NT2/D1 (cell line): ENCODE data around the gene MIA2.
A peak's percentile ranks its signal among the peaks of the same experiment; 100 is the strongest.

Experiments
- DNase-seq: peaks from one replicate; pipeline ENCODE4 v3.0.0-alpha.2; 2011; ENCODE audit warnings: low read depth, low spot score
- H3K27me3 ChIP-seq: 2 replicates; pipeline ENCODE4 v1.6.0; 2011; ENCODE audit warnings: mild to moderate bottlenecking; ENCODE audit not compliant: insufficient read length, insufficient read depth
- H3K36me3 ChIP-seq: 2 replicates; pipeline ENCODE4 v1.6.1; 2011; ENCODE audit warnings: mild to moderate bottlenecking, low read length, mixed read lengths; ENCODE audit not compliant: insufficient read depth, insufficient read length
- H3K4me1 ChIP-seq: 2 replicates; pipeline ENCODE4 v1.5.1; 2011; ENCODE audit not compliant: insufficient read depth, insufficient read length
- H3K4me3 ChIP-seq: 2 replicates; pipeline ENCODE4 v1.5.1; 2011; ENCODE audit warnings: low read depth; ENCODE audit not compliant: insufficient read length
- H3K9ac ChIP-seq: 2 replicates; pipeline ENCODE4 v1.6.0; 2011; ENCODE audit warnings: low read depth; ENCODE audit not compliant: insufficient read length
- H3K9me3 ChIP-seq: 2 replicates; pipeline ENCODE4 v1.5.1; 2011; ENCODE audit warnings: mild to moderate bottlenecking, low read length; ENCODE audit not compliant: insufficient read depth
- SUZ12 ChIP-seq: IDR thresholded peaks from 2 replicates; pipeline ENCODE4 v1.6.1; 2011; ENCODE audit not compliant: insufficient read length, insufficient read depth; ENCODE audit errors: extremely low read depth
- YY1 ChIP-seq: IDR thresholded peaks from 2 replicates; pipeline ENCODE4 v1.6.1; 2011; ENCODE audit not compliant: insufficient read length, insufficient read depth
- ZNF274 ChIP-seq: IDR thresholded peaks from 2 replicates; pipeline ENCODE4 v1.6.1; 2011; ENCODE audit warnings: mild to moderate bottlenecking, low read depth, low read length

MIA2 gene

GRCh38 chr14:39365354-39365753 is 131.6 kb downstream of the MIA2 start:
- DNase-seq: no peak
- Histone ChIP-seq H3K9ac (no peak overlapping the region), H3K4me1 (peaks cover 2% of the 10 kb centered on the region), H3K27me3 (no peaks in the 10 kb centered on the region), H3K9me3 (peaks cover 10% of the 10 kb centered on the region; the same call in 1 of the 2 replicates), H3K36me3 (peaks cover 3% of the 10 kb centered on the region), H3K4me3 (no peak overlapping the region)
- TF ChIP-seq SUZ12: no peak
- TF ChIP-seq ZNF274: no peak
- TF ChIP-seq YY1: no peak

DNA sequence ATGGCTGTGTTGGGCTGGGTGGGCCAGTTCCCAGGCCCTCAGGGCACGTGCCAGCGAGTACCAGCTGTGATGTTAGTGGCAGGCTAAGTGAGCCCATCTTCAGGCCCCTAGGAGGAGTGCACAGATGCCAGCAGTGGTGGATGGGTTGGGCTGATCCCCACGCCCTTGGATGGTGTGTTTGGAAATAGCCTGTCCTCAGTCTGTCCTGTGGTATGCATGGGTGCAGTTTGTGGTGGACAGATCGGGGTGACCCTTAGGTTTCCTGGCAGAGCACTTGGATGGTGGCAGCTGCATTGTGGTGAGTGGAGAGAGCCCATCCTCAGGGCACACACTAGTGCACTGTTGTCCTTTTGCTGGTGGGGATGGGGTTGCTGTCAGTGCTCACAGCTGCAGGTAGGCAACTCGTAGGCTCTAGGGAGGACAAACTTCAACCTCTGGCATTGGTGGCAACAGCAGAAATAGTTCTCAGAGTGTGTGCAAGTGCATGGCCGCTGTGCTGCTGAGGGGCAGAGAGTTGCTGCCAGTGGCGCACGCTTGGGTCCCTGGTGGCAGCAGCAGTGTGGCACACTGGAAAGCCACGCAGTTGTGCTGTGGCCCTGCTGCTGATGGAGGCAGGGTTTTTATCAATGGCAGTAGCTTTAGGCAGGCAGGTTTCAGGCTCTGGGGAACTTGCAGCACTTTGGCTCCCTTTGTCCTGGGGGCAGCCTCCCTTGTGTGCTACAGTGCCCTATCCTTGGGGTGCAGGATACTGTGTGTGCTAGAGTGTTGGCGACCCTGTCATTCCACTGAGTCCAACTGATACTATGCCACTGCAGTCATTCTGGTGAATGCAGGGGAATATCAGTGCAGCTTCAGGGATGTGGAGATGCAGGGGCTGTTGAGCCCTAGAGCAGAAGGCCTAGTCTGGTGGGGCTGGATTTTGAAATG is 133.0 kb downstream of the MIA2 start:
- peaks cover 2% of the 10 kb centered on the region for H3K4me1 ChIP-seq
- TF ChIP-seq YY1: no peak
- no peak for TF ChIP-seq ZNF274
- TF ChIP-seq SUZ12: no peak
- H3K36me3 ChIP-seq: peaks cover 4% of the 10 kb centered on the region
- no peak overlapping the region for H3K4me3 ChIP-seq
- no peak for DNase-seq
- no peak overlapping the region for H3K9ac ChIP-seq
- peaks cover 10% of the 10 kb centered on the region; the same call in 1 of the 2 replicates for H3K9me3 ChIP-seq
- H3K27me3 ChIP-seq: no peaks in the 10 kb centered on the region

- DNase-seq: no peak
- no peaks in the 10 kb centered on the region for H3K27me3 ChIP-seq
- peaks cover 10% of the 10 kb centered on the region; the same call in 1 of the 2 replicates for H3K9me3 ChIP-seq
- H3K4me1 ChIP-seq: peaks cover 2% of the 10 kb centered on the region
- H3K36me3 ChIP-seq: peaks cover 4% of the 10 kb centered on the region
- H3K9ac ChIP-seq: no peak overlapping the region
- no peak overlapping the region for H3K4me3 ChIP-seq
- TF ChIP-seq YY1 (no peak), SUZ12 (no peak), ZNF274 (no peak)
These were observed 133.7 kb downstream of the MIA2 start for GRCh38 chr14:39367387-39367751.

GRCh38 chr14:39368261-39368959 is 134.7 kb downstream of the MIA2 start:
- H3K4me3 ChIP-seq: no peak overlapping the region
- peaks cover 4% of the 10 kb centered on the region for H3K36me3 ChIP-seq
- H3K27me3 ChIP-seq: no peaks in the 10 kb centered on the region
- peaks cover 2% of the 10 kb centered on the region for H3K4me1 ChIP-seq
- H3K9ac ChIP-seq: no peak overlapping the region
- peaks cover 10% of the 10 kb centered on the region; the same call in 1 of the 2 replicates for H3K9me3 ChIP-seq
- TF ChIP-seq SUZ12 (no peak), YY1 (no peak), ZNF274 (no peak)
- peak; percentile 69 for DNase-seq

DNA sequence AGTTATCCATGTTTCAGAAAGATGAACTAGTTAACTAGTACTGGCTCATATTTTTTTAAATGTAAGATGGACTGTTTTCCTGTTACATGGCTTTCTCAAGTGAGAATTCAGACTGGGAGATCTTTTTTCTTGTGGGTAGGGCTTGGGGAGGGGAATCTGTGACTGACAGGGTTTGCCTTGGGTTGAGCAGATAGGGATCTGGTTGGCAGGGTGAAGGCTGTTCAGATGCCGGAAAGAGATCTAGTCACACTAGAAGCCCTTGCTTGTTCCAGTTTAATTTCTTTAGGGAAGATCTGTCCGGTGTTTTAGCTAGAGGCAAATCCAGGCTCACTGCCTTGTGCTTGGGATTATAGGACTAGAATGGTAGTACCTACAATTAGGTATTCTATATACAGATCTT is 135.3 kb downstream of the MIA2 start:
- peaks cover 9% of the 10 kb centered on the region; the same call in 1 of the 2 replicates for H3K9me3 ChIP-seq
- H3K36me3 ChIP-seq: peaks cover 4% of the 10 kb centered on the region
- TF ChIP-seq YY1 (no peak), SUZ12 (no peak), ZNF274 (no peak)
- H3K4me1 ChIP-seq: peaks cover 2% of the 10 kb centered on the region
- no peak overlapping the region for H3K4me3 ChIP-seq
- H3K27me3 ChIP-seq: no peaks in the 10 kb centered on the region
- H3K9ac ChIP-seq: no peak overlapping the region
- DNase-seq: no peak

DNA sequence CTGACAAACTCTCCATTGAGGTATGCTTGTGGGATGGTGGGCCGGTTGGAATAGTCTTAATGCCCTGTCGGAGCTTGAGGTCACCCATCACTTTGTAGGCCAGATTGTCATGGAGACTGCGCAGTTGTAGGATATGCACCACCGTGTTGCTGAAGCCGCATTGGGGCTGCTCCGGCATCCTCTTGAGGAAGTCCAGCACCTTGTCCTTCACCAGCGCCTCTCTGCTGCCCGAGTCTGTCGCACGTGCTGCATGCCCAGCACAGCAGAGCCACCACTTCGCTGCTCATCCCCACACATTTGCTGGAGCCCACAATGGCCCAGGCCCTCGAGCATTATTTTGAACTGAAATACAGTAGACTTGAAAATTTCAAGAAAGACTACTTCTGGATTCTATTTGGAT is 136.7 kb downstream of the MIA2 start:
- Histone ChIP-seq H3K4me3 (no peak overlapping the region), H3K9me3 (no peaks in the 10 kb centered on the region), H3K4me1 (peaks cover 2% of the 10 kb centered on the region), H3K27me3 (no peaks in the 10 kb centered on the region), H3K36me3 (peaks cover 4% of the 10 kb centered on the region), H3K9ac (no peak overlapping the region)
- TF ChIP-seq YY1 (no peak), SUZ12 (no peak)
- DNase-seq: no peak

GRCh38 chr14:39372656-39373055 is 138.9 kb downstream of the MIA2 start:
- Histone ChIP-seq H3K9me3 (no peaks in the 10 kb centered on the region), H3K4me3 (no peak overlapping the region), H3K36me3 (peaks cover 4% of the 10 kb centered on the region), H3K27me3 (no peaks in the 10 kb centered on the region), H3K9ac (no peak overlapping the region), H3K4me1 (no peaks in the 10 kb centered on the region)
- TF ChIP-seq ZNF274 (no peak), SUZ12 (no peak), YY1 (no peak)
- DNase-seq: no peak
